Activated CD8-positive, alpha-beta T cell treated with anti-CD3 and anti-CD28 coated beads for 36 hours (primary cell): ENCODE measurements around the gene SFXN5. TPM values are rescaled to one million over a fixed set of nuclear protein-coding genes. Genes with fewer than 3 reads are reported as not detected.

Experiments
- ATAC-seq: fragments of 200-7000 bp; cut with Tn5 transposase; one replicate; pipeline ENCODE4 v1.10.0; 2021; ENCODE audit warnings: mild to moderate bottlenecking, moderate library complexity
- CTCF ChIA-PET: fragments of 350-600 bp; sonication (Branson Sonifier 250); formaldehyde crosslinking; loops from one replicate; lab custom pipeline; 2021; ENCODE audit warnings: antibody characterized with exemption; lab: Charles Lee
- POLR2A ChIA-PET: fragments of 350-600 bp; sonication (Branson Sonifier 250); formaldehyde crosslinking; loops from one replicate; lab custom pipeline; 2021; ENCODE audit warnings: antibody characterized with exemption; lab: Charles Lee
- DNase-seq: peaks from one replicate; pipeline ENCODE4 v3.0.0-alpha.2; 2020
- H3K27ac Mint-ChIP-seq: one replicate; pipeline ENCODE4 v1.8.0; 2021; ENCODE audit warnings: mild to moderate bottlenecking, mixed read lengths
- H3K27me3 Mint-ChIP-seq: one replicate; pipeline ENCODE4 v1.8.0; 2021; ENCODE audit warnings: mixed read lengths
- H3K36me3 Mint-ChIP-seq: one replicate; pipeline ENCODE4 v1.8.0; 2021; ENCODE audit warnings: low read depth, mixed read lengths
- H3K4me1 Mint-ChIP-seq: one replicate; pipeline ENCODE4 v1.8.0; 2021; ENCODE audit warnings: low read depth, mixed read lengths
- H3K4me3 Mint-ChIP-seq: one replicate; pipeline ENCODE4 v1.8.0; 2021; ENCODE audit warnings: mild to moderate bottlenecking, moderate library complexity, mixed read lengths
- H3K9me3 Mint-ChIP-seq: one replicate; pipeline ENCODE4 v1.8.0; 2021; ENCODE audit warnings: mixed read lengths
- intact Hi-C: fragments of 100-400 bp; cut with micrococcal nuclease; formaldehyde crosslinking; loops from one replicate; pipeline ENCODE4 v1.10.0; 2022
- total RNA-seq, 2 experiments: library from RNA; stranded (reverse); gene quantifications; one replicate each; pipeline ENCODE4 v1.2.3, GENCODE V29; 2021
- TF ChIP-seq, protein P1 (sequence below): fragments of 200-600 bp; IDR thresholded peaks from one replicate; pipeline ENCODE4 v1.8.0; 2022; ENCODE audit warnings: antibody characterized with exemption, mild to moderate bottlenecking

The SFXN5 gene
- total RNA-seq, 2 experiments from 2014 or later, result 7.4 to 9.6 TPM

GRCh38 chr2:72915320-72915906 is 156.1 kb downstream of the SFXN5 start:
- intact Hi-C loops, result no loop called here
- Mint-ChIP-seq H3K4me1 (peaks cover 30% of the 10 kb centered on the region), H3K9me3 (no peaks in the 10 kb centered on the region), H3K4me3 (peak overlapping the region; percentile 29), H3K27me3 (peaks cover 78% of the 10 kb centered on the region), H3K27ac (no peak overlapping the region), H3K36me3 (no peaks in the 10 kb centered on the region)
- TF ChIP-seq, protein P1, sequence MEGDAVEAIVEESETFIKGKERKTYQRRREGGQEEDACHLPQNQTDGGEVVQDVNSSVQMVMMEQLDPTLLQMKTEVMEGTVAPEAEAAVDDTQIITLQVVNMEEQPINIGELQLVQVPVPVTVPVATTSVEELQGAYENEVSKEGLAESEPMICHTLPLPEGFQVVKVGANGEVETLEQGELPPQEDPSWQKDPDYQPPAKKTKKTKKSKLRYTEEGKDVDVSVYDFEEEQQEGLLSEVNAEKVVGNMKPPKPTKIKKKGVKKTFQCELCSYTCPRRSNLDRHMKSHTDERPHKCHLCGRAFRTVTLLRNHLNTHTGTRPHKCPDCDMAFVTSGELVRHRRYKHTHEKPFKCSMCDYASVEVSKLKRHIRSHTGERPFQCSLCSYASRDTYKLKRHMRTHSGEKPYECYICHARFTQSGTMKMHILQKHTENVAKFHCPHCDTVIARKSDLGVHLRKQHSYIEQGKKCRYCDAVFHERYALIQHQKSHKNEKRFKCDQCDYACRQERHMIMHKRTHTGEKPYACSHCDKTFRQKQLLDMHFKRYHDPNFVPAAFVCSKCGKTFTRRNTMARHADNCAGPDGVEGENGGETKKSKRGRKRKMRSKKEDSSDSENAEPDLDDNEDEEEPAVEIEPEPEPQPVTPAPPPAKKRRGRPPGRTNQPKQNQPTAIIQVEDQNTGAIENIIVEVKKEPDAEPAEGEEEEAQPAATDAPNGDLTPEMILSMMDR, result no peak
- ChIA-PET CTCF (interaction anchor here (0.9 to 2.8 kb wide), 4 partner anchors 10 to 249 kb away, joined by 4 to 13 read pairs (median 4); partner anchors contain the start of gene SPR), POLR2A (no interaction called here)
- ATAC-seq (no peak), DNase-seq (no peak)

GRCh38 chr2:72914589-72915319 is 156.8 kb downstream of the SFXN5 start:
- no peak for ATAC-seq
- Mint-ChIP-seq H3K27ac (no peak overlapping the region), H3K36me3 (no peaks in the 10 kb centered on the region), H3K9me3 (no peaks in the 10 kb centered on the region), H3K4me1 (peaks cover 29% of the 10 kb centered on the region), H3K27me3 (peaks cover 78% of the 10 kb centered on the region), H3K4me3 (no peak overlapping the region)
- TF ChIP-seq, protein P1, result no peak
- CTCF ChIA-PET, result interaction anchor here (0.6 to 2.8 kb wide), 4 partner anchors 11 to 59 kb away, joined by 3 to 13 read pairs (median 4); no protein-coding TSS in a partner anchor
- POLR2A ChIA-PET, result no interaction called here
- DNase-seq, result no peak
- intact Hi-C loops, result no loop called here

GRCh38 chr2:72914206-72914559 is 157.3 kb downstream of the SFXN5 start:
- ChIA-PET POLR2A (no interaction called here), CTCF (interaction anchor here (0.6 to 2.8 kb wide), 3 partner anchors 18 to 60 kb away, joined by 3 to 13 read pairs (median 3); no protein-coding TSS in a partner anchor)
- ATAC-seq, result no peak
- Mint-ChIP-seq H3K4me3 (no peak overlapping the region), H3K9me3 (no peaks in the 10 kb centered on the region), H3K36me3 (no peaks in the 10 kb centered on the region), H3K27ac (no peak overlapping the region), H3K27me3 (peaks cover 77% of the 10 kb centered on the region), H3K4me1 (peaks cover 23% of the 10 kb centered on the region)
- no peak for DNase-seq
- TF ChIP-seq, protein P1, result no peak
- intact Hi-C loops, result no loop called here

GRCh38 chr2:72913486-72914205 is 157.9 kb downstream of the SFXN5 start:
- intact Hi-C loops, result no loop called here
- ATAC-seq (no peak), DNase-seq (no peak)
- POLR2A ChIA-PET, result no interaction called here
- H3K36me3 Mint-ChIP-seq, result no peaks in the 10 kb centered on the region
- no peaks in the 10 kb centered on the region for H3K9me3 Mint-ChIP-seq
- H3K27me3 Mint-ChIP-seq, result peaks cover 75% of the 10 kb centered on the region
- H3K4me1 Mint-ChIP-seq, result peaks cover 20% of the 10 kb centered on the region
- TF ChIP-seq, protein P1, result no peak
- H3K4me3 Mint-ChIP-seq, result no peak overlapping the region
- H3K27ac Mint-ChIP-seq, result no peak overlapping the region
- CTCF ChIA-PET, result interaction anchor here (1.0 to 2.8 kb wide), 2 partner anchors 21 to 60 kb away, joined by 3 to 13 read pairs; no protein-coding TSS in a partner anchor
